Brain microvascular endothelial cell (primary cell): ENCODE results near the gene TSPAN14.

ENCODE experiments used
- DNase-seq: peaks from one replicate; pipeline ENCODE4 v3.0.0-alpha.2; 2020
- H3K27ac ChIP-seq: fragments of 250-450 bp; sonication (Bioruptor Pico); 2 replicates; pipeline ENCODE4 v1.5.1; 2020; ENCODE audit warnings: mild to moderate bottlenecking, moderate library complexity
- H3K27me3 ChIP-seq: fragments of 250-450 bp; sonication (Bioruptor Pico); replicated peaks from 2 replicates; pipeline ENCODE4 v1.5.1; 2020; ENCODE audit warnings: mild to moderate bottlenecking
- H3K36me3 ChIP-seq: fragments of 250-450 bp; sonication (Bioruptor Pico); replicated peaks from 2 replicates; pipeline ENCODE4 v1.5.1; 2020; ENCODE audit warnings: mild to moderate bottlenecking
- H3K4me3 ChIP-seq: 2 replicates; pipeline ENCODE4 v1.5.1; 2011; ENCODE audit warnings: low read depth, mild to moderate bottlenecking, control low read depth, low read length, moderate library complexity
- in situ Hi-C: cut with HindIII; loops from 2 replicates; pipeline ENCODE4 v1.10.0; 2017; ENCODE audit warnings: low sequenced_read_pairs, low pct_ligation_motif_present
- TF ChIP-seq, protein P1 (sequence below): IDR thresholded peaks from 2 replicates; pipeline ENCODE4 v1.5.1; 2011; ENCODE audit warnings: low read depth, mild to moderate bottlenecking, moderate library complexity, low read length, control low read depth, inconsistent platforms; ENCODE audit errors: missing control alignments

The TSPAN14 gene

DNA sequence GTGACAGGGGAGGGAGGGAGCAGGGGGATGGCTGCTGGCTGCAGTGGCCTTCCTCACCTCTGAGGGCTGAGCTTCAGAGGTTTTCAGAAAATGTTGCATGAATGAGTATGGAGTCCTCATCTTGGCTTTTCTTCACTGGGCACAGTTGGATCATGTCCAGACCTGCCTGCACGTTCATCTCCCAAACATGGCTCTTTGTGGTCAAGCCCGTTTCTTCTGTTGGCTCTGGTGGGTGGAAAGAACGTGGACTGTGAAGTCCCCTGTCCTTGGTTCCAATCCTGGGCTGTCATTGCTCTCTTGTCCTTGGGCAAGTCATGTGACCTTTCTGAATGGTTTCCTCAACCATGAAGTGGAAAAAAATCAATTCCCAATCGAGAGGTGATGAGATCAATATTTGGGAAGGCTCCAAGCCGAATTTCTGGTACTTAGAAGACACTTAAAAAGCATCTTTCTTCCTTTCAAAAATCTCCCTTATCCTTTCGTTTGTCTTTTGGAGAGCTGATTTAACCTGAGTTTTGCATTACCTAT is 34.5 kb downstream of the TSPAN14 start:
- Histone ChIP-seq H3K36me3 (peaks cover 29% of the 10 kb centered on the region), H3K27ac (no peak overlapping the region), H3K27me3 (no peaks in the 10 kb centered on the region), H3K4me3 (no peak overlapping the region)
- TF ChIP-seq, protein P1, sequence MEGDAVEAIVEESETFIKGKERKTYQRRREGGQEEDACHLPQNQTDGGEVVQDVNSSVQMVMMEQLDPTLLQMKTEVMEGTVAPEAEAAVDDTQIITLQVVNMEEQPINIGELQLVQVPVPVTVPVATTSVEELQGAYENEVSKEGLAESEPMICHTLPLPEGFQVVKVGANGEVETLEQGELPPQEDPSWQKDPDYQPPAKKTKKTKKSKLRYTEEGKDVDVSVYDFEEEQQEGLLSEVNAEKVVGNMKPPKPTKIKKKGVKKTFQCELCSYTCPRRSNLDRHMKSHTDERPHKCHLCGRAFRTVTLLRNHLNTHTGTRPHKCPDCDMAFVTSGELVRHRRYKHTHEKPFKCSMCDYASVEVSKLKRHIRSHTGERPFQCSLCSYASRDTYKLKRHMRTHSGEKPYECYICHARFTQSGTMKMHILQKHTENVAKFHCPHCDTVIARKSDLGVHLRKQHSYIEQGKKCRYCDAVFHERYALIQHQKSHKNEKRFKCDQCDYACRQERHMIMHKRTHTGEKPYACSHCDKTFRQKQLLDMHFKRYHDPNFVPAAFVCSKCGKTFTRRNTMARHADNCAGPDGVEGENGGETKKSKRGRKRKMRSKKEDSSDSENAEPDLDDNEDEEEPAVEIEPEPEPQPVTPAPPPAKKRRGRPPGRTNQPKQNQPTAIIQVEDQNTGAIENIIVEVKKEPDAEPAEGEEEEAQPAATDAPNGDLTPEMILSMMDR = no peak
- no peak for DNase-seq
- in situ Hi-C loops = no loop called here

DNA sequence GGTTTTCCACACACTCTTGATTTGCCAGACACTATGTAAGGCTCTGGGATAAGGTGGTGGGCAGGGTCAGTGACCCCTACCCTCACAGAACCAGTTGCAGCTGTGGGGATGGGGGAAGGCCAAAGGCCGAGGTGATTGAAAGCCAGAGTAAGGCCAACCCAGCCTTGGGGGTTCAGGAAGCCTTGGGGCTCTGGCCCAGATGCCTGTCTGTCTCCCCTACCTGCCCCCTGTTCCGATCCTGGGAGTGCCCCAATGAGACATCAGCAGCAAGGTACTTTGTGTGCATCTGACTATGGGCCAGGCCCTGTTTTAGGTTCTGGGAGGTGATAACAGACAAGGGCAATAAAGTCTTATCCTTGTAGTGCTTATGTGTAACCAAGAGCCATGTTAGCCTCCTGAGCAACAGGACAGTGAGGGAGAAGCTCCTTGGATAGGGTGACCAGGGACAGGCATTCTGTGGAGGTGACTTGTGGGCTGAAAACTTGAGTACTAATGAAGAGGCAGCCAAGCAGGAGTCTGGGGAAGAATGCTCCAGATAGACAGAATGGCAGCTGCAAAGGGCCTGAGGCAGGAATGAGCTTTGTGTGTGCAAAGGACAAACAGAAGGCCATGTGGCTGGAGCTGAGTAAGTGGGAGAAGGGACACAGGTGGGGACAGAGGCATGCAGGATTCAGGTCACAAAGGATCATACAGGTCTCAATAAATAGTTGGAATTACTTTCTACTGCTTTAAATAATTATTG is 35.4 kb downstream of the TSPAN14 start:
- no peak overlapping the region for H3K27ac ChIP-seq
- H3K4me3 ChIP-seq = no peak overlapping the region

DNA sequence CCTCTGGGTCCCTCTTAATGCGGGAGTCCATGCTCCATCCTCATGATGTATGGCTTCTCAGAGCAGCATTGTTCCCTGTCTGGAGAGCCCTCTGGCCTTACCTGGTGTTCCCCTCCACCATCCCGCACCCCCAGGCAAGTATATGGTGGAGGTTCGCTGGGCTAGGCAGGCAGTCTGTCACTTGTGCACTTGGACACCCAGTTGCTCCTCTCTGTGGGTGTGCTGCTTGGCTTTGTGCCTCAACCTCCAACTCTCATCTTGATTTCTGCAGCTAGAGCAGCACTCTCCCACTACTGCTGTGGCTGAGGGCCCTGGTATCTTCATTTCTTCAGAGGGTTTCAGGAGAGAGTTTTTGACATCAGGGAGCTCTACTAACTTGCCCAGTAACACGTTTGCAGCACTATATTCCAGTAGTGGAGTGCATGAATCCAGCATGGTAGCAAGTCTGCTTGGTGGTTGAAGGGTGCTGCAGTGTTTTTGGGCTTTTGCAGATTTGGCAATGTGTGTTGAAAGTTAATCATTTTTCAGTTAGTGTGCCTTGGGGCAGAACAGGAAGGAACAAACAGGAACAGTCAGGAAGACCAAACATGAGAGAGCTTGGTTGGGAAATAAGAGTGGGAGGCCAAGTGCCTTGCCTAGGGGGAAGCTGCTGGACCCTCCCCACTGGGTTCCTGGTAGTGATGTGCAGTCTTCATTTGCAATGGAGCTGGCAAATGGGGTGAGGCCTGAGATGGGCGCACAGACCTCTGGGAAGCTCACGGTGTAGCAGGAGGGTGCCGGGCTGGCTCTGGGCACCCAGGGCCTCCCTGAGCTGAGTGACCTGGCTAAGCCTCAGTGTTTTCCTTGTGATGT is 37.4 kb downstream of the TSPAN14 start:
- DNase-seq = no peak
- H3K27me3 ChIP-seq = no peaks in the 10 kb centered on the region
- TF ChIP-seq, protein P1 = no peak
- in situ Hi-C loops = no loop called here
- no peak overlapping the region for H3K27ac ChIP-seq
- H3K4me3 ChIP-seq = no peak overlapping the region
- H3K36me3 ChIP-seq = peaks cover 40% of the 10 kb centered on the region

More for the DNA sequence above, 35.4 kb downstream of the TSPAN14 start:
- H3K36me3 ChIP-seq = peaks cover 34% of the 10 kb centered on the region
- TF ChIP-seq, protein P1 = no peak
- no peak for DNase-seq
- in situ Hi-C loops = no loop called here
- no peaks in the 10 kb centered on the region for H3K27me3 ChIP-seq

DNA sequence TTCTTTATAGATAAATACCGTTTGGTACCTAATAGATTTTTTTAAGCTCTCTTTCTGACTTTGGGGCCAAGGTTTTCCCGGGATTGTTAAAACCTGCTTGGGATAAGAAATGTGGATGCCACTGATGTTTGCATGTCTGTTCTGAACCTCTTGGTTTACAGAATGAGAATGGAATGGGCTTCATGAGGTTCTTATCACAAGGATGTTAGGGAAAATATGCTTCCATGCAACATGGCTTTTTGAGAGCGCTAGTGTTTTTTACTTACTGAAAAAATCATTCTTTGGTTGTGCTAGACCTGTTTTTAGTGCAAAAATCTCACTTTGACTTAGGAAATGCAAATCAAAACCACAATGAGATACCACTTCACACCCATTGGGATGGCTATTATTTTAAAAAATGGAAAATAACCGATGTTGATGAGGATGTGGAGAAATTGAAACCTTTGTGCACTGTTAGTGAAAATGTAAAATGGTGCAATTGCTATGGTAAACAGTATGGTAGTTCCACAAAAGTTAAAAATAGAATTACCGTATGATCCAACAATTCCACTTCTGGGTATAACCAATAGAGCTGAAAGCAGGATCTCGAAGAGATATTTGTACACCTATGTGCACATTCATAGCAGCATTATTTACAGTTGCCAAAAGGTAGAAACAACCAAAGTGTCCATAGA is 38.9 kb downstream of the TSPAN14 start:
- Histone ChIP-seq H3K27ac (peak overlapping the region; percentile 39), H3K27me3 (no peaks in the 10 kb centered on the region), H3K4me3 (no peak overlapping the region), H3K36me3 (peaks cover 40% of the 10 kb centered on the region)
- TF ChIP-seq, protein P1 = no peak
- in situ Hi-C loops = no loop called here
- DNase-seq = no peak

DNA sequence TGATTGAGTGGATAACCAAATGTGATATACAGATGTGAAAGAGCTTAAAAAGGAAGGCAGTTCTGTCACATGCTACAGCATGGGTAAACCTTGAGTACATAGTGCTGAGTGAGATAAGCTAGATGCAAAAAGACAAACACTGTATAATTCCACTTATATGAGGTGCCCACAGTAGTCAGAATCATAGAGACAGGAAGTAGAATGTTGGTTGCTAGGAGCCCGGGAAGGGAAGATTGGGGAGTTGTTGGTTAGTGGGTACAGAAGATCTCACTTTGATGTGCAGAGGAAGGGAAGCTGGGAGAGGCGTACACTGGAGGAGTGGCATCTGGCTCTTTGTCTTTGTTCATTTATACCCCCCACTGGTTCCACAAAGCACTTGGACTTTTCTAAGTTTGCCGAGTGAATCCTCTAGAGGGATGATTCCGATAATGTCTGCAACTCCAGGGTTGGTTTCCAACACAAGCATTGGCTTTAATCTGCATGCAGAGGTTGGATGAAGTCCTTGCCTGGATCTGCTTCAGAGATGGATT is 39.5 kb downstream of the TSPAN14 start:
- H3K4me3 ChIP-seq = no peak overlapping the region
- in situ Hi-C loops = no loop called here
- TF ChIP-seq, protein P1 = no peak
- peaks cover 38% of the 10 kb centered on the region for H3K36me3 ChIP-seq
- peak overlapping the region; percentile 39 for H3K27ac ChIP-seq
- H3K27me3 ChIP-seq = no peaks in the 10 kb centered on the region
- DNase-seq = peak; percentile 86
